SH-SY5Y (cell line): Measurements from ENCODE around the gene SPSB4.

Experiments
- GATA2 ChIP-seq: IDR thresholded peaks from 2 replicates; pipeline ENCODE4 v1.6.1; 2011; ENCODE audit warnings: mild to moderate bottlenecking, low read depth, low read length
- GATA3 ChIP-seq: IDR thresholded peaks from 2 replicates; pipeline ENCODE4 v1.6.1; 2011; ENCODE audit warnings: low read depth, mild to moderate bottlenecking, low read length, moderate library complexity

Gene SPSB4

DNA sequence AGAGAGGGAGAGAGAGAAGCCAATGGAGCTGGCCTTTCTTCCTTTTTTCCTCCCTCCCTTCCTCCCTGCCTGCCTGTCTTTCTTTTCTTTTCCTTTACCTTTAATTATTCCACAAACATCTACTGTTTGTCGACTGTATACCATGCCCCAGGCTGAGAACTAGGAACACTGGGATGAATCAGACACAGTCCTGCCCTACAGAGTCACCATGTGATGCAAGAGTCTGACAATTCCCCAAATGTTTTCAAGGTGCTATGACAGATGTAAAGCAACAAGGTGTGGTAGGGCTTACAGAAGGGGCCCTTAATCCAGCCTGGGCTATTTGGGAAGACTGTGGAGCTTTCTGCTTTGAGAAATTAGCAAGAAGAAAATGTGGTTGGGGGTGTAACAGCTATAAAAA lies 4.0 kb upstream of the SPSB4 start:
- TF ChIP-seq GATA3: no peak
- TF ChIP-seq GATA2: no peak

DNA sequence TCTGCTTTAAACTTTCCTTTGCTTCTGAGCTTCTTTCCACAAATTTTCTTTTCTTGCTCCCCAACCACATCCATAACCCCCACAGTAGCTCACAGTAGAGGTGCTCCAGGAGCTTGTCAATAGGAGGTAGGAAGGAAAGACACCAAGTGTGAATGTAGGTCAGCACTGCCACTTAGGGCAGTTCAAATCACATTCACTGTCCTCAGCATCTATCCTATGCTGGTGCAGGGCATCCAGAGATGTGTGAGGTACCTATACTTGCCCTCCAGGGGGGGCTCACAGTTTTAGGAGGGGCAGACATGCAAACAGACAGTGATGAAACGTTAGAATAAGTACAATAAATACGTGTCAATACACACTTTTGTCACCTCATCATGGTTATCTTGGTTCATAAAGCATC lies 1.5 kb upstream of the SPSB4 start:
- TF ChIP-seq GATA2: no peak
- TF ChIP-seq GATA3: no peak

DNA sequence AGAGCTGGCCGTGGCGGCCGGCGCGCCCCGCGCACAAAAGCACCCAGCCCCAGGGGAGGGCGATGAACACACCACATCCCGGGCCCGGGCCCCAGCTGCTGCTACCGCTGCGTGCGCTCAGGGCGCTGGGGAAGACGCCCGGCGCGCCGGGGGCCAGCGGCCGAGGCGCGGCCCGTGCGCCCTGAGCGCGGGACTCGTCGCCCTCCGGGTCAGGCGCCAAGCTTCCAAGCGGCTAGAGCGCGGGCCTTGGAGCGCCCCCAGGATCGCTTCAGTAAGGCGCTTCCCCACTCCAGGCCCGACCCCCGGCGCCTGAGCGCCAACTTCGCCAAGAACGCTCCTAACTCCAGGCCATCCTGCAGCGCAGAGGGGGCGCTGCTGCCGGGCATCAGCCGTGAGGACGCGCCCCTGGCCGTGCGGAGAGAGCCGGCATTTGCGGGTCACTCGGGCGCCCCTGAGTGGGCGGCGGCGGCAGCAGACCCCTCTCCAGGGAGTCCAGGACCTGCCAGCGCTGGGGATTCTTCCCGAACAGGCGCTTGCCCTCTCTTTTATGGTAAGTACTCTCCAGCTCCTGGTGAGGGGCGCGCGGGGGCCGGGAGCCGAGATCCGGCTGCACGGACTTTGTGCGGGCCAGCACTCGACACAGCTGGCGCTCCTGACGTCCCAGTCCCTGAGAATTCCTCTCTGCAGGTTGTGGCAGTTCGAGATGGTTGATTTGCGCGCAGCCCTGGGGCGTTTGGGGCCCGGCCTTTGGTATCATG lies 475 bp downstream of the SPSB4 start:
- TF ChIP-seq GATA2 (no peak), GATA3 (no peak)

DNA sequence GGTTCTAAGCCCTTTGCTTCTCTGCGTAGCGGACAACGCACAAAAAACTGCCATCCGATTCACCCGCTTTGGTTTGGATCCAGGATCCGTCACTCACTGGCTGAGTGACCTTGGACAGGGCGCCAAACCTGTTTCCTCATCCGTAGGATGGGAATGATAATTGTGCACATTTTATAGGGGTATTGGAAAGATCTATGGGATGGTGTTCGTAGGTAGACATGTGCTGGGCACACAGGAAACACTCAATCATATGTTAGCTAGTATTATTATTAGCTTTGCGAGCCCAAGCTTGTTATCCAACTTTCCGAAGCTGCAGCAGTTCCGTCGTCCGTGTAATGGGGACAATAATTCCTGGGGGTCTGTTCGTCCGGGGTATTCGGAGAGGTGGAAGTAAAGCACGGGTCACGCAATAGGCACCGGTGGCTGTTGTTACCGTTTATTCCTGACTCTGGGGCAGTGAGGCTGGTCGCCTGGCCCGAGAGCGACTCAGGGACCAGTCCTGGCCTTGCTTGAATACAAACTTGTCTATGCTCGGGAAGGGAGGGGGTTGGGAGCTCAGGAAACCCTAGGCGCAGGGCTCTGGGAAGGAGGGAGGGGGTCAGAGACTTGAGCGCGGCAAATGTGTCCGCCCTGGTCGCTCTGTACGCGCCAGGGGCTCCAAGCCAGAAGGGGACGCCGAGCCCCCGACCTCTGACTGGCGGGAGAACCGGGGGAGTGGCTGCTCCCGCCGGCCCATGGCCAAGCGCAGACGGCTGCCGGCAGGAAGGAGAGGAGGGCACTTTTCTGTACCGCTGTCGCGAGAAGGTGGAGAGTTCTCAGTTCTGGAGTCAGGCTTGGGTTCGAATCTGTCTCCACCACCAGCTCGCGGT lies 1.3 kb downstream of the SPSB4 start:
- no peak for TF ChIP-seq GATA3
- no peak for TF ChIP-seq GATA2

DNA sequence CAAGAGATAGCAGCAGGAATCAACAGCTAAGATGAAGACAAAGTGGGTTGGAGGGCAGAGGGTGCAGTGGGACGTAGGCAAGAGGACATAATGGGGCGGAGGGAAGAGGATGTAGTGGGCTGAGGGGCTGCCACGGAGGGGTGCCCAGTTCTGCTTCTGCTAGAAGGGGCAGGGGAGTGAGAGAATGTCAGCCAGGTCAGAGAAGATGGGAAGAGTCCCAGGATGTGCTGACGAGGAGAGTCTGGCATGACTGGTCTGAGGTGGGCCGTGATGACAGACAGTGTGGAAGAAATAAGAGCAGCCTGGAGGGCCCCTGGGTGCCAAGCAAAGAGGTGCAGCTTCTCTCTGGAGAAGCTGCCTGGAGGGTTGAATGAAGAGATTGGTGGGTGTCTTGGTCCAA lies 4.0 kb downstream of the SPSB4 start:
- TF ChIP-seq GATA2: no peak

DNA sequence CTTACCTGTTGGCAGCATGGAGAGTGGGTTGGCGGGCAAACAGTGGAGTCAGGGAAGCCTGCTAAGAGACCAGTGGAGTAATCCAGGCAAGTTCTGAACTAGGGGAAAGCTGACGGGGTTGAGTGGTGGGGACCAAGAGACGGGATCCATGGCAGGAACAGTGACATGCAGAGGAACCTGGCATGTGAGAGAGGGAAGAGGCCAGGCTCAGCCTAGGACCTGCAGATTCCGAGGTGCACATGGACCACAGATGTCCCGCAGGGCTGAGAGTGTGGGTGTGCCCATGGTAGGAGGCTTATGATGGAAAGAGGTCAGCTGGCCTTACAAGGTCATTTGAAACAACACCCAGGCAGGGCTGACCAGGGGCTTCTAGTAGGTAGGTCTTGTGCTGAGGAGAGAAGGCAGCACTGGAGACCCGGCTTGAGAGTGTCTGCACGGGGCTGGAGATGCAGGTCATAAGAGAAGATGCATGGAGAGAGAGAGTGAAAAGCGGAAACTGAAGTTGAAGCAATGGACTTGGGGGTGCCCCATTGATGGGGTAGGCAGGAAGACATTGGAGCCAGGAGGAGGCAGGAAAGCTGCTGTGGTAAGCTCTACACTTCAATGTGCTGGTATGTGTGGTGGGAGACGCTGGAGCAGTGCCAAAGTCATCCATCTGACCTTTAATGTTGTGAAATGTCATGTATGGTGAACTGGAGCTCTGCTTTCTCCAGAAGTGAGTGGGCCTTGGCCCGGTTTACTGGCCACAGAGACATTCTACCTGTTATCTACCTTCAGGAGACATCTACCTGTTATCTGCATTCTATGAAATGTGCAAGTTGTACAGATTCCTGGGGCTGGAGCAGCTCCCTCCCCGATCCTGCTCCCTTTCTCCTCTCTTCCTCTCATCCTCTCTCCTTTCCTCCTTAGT lies 4.6 kb downstream of the SPSB4 start:
- TF ChIP-seq GATA2 (no peak), GATA3 (no peak)

DNA sequence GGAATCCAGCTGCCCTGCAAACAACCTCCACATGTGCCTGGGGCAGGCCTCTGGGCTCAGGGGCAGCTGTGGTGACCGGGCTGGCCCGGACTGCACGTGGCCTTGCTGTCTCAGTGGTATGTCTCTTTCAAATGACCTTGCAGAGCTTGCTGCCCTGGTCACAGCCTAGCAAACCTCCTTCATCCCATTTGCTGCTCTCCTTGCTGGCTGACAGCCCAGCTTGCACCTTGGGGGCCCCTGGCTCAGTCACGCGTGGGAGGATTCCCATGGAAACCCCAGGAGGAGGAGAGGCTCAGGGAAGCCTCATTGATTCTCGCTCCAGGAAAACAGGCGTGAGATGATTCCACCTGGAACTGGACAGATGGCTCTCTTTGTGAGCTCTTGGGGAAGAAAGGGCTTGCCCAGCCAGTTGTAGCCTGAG lies 5.6 kb downstream of the SPSB4 start:
- no peak for TF ChIP-seq GATA2
- no peak for TF ChIP-seq GATA3

DNA sequence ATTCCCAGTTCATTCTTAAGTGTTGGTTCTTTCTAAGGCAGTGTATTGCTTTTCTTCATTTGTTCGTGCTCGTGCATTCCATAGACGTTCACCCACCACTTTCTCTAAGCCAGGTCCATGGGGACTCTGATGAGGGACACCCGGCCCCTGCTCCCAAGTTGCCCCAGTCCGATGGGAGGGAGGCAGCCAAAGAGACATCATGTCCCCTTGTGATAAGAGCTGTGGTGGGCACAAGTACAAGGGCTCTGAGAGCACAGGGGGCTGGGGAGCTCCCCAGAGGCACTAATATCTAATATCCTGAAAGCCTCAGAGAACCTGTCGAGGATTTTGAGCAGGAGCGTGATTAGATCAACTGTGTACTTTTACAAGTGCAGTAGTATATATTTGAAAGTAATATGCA lies 6.3 kb downstream of the SPSB4 start:
- TF ChIP-seq GATA3 (no peak), GATA2 (no peak)

DNA sequence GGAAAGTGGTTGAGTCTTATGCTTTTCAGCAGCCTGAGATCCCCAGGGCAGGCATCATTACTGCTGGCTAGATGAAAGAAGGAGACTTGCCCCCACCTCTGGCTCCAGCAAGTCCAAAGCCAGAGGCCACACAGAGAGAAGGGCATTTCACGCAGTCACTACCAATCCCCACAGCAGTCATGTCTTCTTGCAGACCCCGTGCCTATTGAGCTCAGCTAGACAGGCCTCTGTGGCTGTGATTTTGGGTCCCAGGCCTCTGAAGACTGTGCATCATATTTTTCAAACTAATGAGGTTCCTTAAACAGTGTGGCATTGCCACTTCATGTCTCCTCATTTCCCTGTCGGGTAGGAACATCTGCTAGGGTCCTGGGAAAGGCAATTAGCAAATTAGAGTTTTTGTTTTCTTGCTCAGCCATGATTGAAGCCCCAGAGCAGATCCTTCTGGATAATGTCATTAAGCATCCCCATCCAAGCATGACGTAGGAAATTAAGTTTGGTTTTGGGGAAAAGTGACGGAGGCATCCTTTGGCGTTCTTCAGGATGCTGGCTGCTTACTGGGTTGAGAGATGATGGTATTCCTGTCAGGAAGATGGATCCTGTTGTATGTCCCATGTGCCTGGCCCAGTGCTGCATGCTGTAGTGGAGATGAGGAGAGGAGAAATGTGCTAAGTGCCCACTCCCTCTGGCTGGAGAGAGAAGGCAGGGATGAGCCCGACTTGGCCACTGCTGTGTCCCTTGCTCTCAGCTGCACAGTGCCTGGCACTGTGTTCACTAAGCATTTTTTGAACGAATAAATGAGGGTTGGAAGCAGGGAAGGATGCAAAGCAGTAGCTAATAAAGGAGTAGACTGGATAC lies 7.0 kb downstream of the SPSB4 start:
- TF ChIP-seq GATA3 (no peak), GATA2 (no peak)

DNA sequence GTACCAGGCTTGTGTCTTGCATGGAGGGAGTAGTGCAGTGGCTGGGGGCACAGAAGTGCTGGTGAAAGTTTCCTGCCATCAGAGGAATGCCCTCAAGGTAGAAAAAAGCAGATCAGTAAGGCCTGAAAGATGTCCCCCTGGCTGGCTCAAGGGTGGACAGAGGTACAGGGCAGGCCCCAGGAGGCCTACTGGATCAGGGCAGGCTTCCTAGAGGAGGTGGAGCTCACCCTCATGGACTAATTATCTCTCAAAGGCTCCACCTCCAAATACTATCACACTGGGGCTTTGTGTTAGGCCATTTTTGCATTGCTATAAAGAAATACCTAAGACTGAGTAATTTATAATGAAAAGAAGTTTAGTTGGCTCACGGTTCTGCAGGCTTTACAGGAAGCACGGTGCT lies 7.8 kb downstream of the SPSB4 start:
- TF ChIP-seq GATA3 (no peak), GATA2 (no peak)

DNA sequence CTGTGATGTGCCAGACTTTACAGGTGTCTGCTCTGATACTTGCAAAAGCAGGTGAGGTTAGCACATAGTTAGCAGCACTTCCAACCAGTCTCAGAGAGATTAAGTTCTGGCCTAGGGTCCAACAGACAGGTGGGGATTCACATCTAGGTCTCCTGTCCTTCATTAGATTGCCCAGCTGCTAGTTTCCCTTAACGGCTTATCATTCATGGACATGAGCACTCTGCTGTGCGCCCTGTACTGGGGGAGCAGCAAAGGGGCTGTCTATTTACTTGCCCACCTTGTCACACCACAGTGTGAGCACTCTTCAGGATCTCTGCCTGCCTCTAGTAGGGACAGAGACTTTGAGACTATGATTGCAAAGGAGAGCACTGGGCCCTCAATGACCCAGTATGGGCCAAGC lies 8.7 kb downstream of the SPSB4 start:
- TF ChIP-seq GATA3: no peak
- TF ChIP-seq GATA2: no peak

DNA sequence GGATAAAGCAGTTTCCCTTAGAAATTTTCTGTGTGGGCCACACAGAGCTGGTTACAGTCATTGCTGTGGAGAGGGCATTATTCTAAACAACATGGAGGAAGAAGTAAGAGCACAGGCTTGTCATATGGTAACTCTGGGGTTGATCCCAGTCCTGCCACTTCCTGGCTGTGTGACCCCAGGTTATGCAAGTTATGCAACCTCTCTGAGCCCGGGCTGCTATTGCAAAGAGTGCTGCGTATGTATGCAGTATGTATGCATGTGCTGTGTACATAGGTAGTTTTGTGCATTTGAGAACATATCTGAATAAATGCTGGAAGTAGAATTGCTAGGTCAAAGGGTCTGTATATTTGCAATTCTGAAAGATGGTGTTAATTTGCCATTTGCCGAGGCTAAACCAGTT lies 9.2 kb downstream of the SPSB4 start:
- no peak for TF ChIP-seq GATA2
- no peak for TF ChIP-seq GATA3

DNA sequence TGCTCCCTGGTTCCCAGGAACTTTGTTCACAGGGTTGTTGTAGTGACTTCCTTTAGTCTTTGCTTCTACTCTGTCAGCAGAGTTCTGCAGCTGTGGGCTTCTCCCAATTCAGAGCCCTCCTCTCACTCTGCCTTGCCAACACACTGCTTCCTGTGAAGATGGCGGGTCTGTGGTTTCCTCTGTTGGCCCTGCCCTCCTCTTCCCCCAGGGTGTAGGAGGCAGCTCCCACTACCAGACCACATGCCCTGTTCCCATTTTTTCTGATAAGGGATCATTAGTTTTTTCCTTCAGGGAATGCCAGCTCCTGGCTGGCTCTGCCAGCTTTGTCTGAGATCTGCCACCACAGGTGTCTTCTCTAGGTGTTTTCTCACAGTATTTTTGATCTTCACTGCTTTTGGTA lies 12.7 kb downstream of the SPSB4 start:
- TF ChIP-seq GATA2: peak; percentile 43; the same call in 1 of the 2 replicates
- no peak for TF ChIP-seq GATA3
